NCI-H2196 (cell line): ENCODE measurements around the gene C1QTNF3.

ENCODE experiments used
- DNase-seq: peaks from one replicate; lab custom pipeline; 2025; ENCODE audit not compliant: unreplicated experiment; lab: John Stamatoyannopoulos, UW

C1QTNF3 gene

DNA sequence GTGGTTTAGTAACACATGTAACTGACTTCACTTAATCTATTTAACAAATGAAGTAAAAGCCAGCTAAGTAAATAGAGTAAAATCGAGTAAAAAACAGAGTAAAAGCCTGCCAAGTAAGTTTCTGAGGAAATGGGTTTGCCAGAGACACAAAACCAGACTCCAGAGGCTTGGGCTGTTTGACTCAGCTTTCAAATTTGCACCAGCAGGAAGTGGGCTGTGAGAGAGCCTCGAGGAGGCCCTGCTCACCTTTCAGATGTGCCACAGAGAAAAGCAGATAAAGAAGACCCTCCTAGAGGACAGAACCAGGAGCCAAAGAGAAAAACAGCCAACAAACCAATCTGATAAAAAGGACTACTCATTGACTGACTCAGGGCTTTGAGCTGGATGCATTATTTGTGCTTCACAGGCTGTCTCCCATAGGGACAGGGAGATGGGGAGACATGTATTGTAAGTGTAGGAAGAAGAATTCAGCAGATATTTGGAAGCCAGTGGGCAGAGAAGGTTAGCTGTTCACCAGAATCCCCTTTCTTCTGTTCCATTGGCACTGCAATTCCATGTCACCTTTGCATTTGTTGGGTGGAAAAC lies 20.8 kb downstream of the C1QTNF3 start:
- no peak for DNase-seq

- no peak for DNase-seq
These were observed 21.7 kb downstream of the C1QTNF3 start for GRCh38 chr5:34021334-34021733.

DNA sequence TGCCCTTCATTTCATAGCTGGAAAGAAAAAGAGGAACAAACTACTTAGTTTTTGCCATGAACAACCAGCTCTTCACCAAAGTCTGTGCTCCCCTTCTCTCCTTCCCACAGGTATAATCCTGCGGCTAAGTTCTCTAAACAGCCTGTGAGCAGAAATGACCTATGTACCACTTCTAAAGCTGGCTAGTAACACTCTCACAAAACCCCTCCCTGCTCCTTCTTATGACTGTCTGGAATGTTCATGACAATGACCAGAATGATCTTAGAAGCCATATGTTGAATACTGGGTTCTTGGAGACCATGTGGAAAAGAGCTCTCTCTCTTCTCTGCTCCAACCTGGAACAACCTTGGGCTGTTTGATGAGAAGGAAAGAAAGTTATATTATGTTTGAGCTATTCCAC lies 22.3 kb downstream of the C1QTNF3 start:
- no peak for DNase-seq

GRCh38 chr5:34017254-34017653 lies 25.8 kb downstream of the C1QTNF3 start:
- no peak for DNase-seq

- DNase-seq: no peak
These were observed 26.3 kb downstream of the C1QTNF3 start for GRCh38 chr5:34016750-34017149.

- DNase-seq: no peak
These were observed 26.8 kb downstream of the C1QTNF3 start for GRCh38 chr5:34016222-34016621.

- no peak for DNase-seq
These were observed 27.7 kb downstream of the C1QTNF3 start for GRCh38 chr5:34015120-34015822.

DNA sequence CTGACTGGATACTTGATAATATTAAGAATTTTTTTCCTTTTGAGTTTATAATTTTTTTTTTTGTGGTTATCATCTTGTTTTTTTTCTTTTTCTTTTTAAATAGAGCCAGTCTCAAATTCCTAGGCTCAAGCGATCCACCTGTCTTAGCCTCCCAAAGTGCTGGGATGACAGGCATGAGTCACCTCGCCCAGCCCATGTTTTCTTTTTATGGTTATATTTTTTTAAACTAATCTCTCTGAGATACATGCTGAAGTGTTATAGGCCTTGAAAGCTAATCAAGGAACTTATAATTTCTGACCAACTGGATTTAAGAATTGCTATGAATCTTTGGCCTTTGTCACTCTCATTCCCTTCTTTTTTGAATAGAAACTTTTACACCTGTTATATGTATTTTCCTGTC lies 28.4 kb downstream of the C1QTNF3 start:
- DNase-seq: no peak

DNA sequence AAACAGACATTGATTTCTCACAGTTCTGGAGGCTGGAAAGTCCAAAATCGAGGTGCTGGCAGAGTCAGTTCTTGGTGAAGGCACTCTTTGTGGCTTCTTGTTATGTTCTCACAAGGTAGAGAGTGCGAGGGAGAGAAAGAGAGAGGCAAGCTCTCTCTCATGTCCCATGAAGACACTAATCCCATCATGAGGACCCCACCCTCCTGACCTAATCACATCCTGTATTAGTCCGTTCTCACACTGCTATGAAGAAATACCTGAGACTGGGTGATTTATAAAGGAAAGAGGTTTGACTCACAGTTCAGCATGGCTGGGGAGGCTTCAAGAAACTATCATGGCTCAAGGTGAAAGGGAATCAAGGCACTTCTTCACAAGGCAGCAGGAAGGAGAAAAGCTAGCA lies 29.5 kb downstream of the C1QTNF3 start:
- no peak for DNase-seq

- peak; percentile 56 for DNase-seq
These were observed 30.2 kb downstream of the C1QTNF3 start for GRCh38 chr5:34012791-34013190.

DNA sequence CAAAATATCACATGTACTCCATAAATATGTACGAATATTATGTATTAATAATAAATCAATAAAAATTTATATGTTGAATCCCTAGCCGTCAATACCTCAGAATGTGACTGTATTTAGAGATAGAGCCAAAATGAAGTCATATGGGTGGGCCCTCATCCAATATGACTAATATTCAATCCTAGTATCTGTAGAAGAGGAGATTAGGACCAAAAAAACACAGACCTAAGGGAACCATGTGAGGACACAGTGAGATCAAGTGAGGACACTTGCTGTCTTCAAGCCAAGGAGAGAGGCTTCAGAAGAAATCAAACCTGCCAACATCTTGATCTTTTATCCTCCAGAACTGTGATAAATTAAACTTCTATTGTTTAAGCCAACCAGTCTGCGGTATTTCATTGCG lies 31.5 kb downstream of the C1QTNF3 start:
- peak; percentile 41 for DNase-seq

- peak; percentile 57 for DNase-seq
These were observed 32.9 kb downstream of the C1QTNF3 start for GRCh38 chr5:34010146-34010545.

DNA sequence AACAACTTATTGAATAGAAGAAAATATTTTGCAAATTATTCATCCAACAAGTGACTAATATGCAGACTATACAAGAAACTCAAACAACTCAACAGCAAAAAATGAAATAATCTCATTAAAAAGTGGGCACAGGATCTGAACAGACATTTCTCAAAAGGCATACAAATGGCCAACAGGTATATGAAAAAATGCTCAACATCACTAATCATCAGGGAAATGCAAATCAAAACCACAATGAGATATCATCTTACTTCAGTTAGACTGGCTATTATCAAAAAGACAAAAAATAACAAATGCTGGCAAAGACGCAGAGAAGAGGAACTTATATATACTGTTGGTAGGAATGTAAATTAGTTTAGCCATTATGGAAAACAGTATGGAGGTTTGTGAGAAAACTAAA lies 33.4 kb downstream of the C1QTNF3 start:
- DNase-seq: no peak

DNA sequence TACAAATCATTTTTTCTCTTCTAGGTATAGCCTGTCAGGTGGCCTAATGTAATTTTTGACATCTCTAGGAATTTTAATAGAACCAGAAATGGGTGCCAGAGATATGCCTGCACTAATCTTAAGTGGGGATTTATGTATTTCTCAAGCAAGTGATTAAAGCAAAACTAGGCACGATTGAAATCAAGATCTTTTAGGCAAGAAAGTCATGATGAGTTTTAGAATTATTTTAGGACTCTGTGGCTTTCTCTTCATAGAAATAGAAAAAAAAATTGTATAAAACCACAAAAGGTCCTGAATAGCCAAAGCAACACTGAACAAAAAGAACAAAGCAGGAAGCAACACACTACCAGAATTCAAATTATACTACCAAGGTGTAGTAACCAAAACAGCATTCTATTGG lies 34.2 kb downstream of the C1QTNF3 start:
- no peak for DNase-seq

DNA sequence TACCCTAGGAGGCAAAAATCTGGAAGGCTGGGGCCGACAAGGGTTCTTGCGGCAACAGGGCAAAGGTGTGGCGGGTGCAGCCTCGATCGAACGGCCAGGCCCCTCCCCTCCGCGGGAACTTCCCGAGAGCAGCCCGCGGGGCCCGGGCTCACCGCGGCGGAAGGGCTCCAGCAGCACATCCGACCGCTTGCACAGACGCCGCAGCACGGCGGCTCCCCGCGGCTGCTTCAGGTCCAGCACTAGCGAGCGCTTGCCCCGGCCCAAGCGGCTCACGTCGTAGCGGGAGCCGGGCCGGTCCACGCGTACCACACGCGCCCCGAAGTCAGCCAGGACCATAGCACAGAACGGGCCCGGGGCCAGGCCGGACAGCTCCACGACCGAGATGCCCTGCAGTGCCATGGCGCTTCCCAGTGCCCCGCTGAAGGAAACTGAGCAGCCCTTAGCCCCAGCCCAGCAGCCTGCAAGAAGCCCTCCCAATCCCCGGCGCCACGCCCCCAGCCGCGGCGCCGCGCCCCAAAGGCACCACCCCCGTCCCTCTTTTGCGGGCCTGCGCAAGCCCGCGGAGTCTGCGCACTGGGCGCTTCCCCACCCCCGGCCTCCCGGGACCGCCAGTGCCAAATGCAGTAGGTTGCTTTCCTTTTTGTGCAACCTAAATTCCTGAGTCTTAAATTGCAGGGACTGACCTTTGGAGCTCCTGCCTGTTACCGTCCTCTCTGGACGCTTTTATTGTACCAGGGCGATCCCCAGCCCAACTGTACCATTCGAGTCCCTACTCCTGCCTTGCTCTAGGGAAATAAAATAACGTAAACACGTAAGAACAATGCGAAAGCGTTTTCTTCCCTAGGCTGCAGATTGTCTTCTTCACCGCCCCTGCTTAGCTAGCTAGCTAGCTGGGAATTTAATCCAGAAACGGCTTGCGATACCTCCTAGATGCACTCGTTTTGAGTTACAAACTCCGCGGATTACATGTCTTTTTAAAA lies 35.1 kb downstream of the C1QTNF3 start, which contains the start of gene AMACR:
AMACR (minus strand) TSS at position 430 of the 980 bp plus-strand sequence; CDS start at position 399, 31 bp downstream.
- DNase-seq: peak; percentile 100

- no peak for DNase-seq
These were observed 35.8 kb downstream of the C1QTNF3 start for GRCh38 chr5:34007201-34007620.

DNA sequence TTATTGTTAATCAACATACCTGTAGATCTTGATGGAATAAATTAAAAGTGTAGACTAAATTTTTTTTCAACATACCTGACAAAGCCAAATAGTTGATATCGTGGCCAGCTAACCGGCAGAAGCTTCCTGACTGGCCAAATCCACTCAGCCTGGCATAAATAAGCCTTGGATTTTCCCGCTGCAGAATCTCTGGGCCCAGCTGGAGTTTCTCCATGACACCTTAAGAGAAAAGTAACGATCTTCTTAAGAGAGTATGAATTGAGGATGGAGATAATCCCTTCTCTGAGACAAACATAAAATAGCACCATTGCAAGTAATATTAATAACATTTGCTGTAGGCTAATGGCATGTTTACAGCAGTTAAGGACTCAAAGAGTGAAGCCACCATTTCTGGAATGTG lies 37.3 kb downstream of the C1QTNF3 start:
- DNase-seq: peak; percentile 33

DNA sequence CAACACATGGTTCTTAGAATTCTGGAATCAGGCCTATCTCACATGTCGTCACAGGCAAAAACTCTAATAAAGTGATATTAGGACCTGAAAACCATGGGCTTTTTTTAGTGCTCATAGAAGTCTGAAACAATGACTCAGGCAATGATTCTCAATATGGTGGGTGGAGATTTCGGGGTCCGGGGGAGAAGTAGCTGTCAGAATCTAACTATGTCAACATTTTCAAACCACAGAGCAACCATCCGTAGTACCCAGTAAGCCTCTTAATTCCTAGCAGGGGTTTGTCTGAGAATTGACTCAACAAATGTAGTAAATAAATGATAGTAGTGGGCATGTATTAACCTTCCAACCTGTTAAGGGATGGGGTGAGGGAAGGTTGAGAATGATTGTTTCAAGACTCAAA lies 37.8 kb downstream of the C1QTNF3 start:
- peak; percentile 26 for DNase-seq

DNA sequence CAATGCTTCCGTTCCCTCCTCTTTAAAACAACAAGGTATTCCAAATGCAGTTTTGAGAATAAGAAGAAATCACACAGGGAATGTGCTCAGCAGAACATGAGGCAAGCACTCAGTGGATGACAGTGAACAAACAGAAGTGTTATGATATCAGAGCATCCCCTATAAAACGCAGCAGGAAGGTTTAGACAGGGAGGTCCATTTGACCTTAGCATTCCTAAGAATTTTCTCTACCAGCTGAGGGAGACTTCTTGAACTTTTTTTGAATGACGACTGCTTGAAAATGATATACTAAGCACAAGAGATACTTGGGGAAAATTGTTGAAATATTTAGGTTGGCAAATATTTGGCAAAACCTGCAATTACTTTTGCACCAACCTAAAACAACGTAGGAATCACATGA lies 39.1 kb downstream of the C1QTNF3 start:
- DNase-seq: no peak

- no peak for DNase-seq
These were observed 40.2 kb downstream of the C1QTNF3 start for GRCh38 chr5:34002629-34003328.

- DNase-seq: peak; percentile 97
These were observed 41.7 kb downstream of the C1QTNF3 start for GRCh38 chr5:34001241-34001841.
